ENCODE data around the gene TLX1. TPM values are rescaled to one million over a fixed set of nuclear protein-coding genes. Genes with fewer than 3 reads are reported as not detected.
"Not testable (repeated sequence)": the region's sequence is repeated elsewhere in the genome, so short reads cannot be mapped to it uniquely, and the experiment has no call there.

Gene TLX1
- total and polyA plus RNA-seq, 4 donors: not detected

DNA sequence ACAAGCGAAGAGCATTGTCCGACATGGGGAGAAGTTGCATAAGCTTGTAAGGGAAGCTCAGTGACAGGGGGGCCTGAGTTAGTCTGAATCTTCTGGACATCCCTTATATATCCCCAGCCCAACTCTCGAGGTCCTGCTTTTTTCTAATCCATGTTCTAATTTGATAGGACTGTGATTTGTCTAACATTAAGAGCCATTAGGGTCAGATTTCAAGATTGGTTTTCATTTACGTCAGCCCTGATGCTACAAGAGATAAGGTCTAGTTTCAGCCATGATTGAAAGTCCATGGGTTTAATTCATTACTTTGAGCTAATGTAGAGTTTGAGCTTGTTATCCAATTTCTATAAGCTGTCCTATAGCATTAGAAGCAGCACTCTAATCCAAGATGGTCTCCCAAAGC lies 20.3 kb downstream of the TLX1 start:
- H3K36me3 ChIP-seq (ENCODE audit: control insufficient read depth in 4 of 4, insufficient read depth in 4 of 4, low read length in 4 of 4): no peaks in the 10 kb centered on the region
- H3K27ac ChIP-seq (ENCODE audit: low read depth in 1 of 2, low read length in 1 of 2): no peak overlapping the region
- no peaks in the 10 kb centered on the region for H3K4me1 ChIP-seq (ENCODE audit: control insufficient read depth in 5 of 5, insufficient read depth in 5 of 5, low read length in 5 of 5)
- DNase-seq: no peak
- no peak overlapping the region for H3K4me3 ChIP-seq
- TF ChIP-seq, protein P1, sequence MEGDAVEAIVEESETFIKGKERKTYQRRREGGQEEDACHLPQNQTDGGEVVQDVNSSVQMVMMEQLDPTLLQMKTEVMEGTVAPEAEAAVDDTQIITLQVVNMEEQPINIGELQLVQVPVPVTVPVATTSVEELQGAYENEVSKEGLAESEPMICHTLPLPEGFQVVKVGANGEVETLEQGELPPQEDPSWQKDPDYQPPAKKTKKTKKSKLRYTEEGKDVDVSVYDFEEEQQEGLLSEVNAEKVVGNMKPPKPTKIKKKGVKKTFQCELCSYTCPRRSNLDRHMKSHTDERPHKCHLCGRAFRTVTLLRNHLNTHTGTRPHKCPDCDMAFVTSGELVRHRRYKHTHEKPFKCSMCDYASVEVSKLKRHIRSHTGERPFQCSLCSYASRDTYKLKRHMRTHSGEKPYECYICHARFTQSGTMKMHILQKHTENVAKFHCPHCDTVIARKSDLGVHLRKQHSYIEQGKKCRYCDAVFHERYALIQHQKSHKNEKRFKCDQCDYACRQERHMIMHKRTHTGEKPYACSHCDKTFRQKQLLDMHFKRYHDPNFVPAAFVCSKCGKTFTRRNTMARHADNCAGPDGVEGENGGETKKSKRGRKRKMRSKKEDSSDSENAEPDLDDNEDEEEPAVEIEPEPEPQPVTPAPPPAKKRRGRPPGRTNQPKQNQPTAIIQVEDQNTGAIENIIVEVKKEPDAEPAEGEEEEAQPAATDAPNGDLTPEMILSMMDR (IDR thresholded peaks at IDR 0.05; ENCODE audit: control extremely low read depth, extremely low read depth): no peak
- 63 to 66% methylated on average over 4 of the region's 4 CpGs for WGBS, 2 donors
- H3K9me3 ChIP-seq (ENCODE audit: control insufficient read depth in 4 of 4, insufficient read depth in 3 of 4, low read length in 3 of 4): peaks cover 0 to 8% (median 3%) of the 10 kb centered on the region in 4 donors
- no peak overlapping the region for H3K9ac ChIP-seq (ENCODE audit: insufficient read depth in 1 of 2, low read length in 2 of 2)
- ATAC-seq (ENCODE audit: insufficient read depth, low FRiP score): no peak
- H3K27me3 ChIP-seq (ENCODE audit: control insufficient read depth in 3 of 3, insufficient read depth in 3 of 3, low read length in 2 of 3): peaks cover 5 to 73% (median 58%) of the 10 kb centered on the region in 3 donors

- Histone ChIP-seq H3K27ac (ENCODE audit: low read depth in 1 of 2, low read length in 1 of 2) (no peak overlapping the region), H3K4me3 (no peak overlapping the region), H3K4me1 (ENCODE audit: control insufficient read depth in 5 of 5, insufficient read depth in 5 of 5, low read length in 5 of 5) (no peaks in the 10 kb centered on the region), H3K9me3 (ENCODE audit: control insufficient read depth in 4 of 4, insufficient read depth in 3 of 4, low read length in 3 of 4) (peaks cover 0 to 8% (median 3%) of the 10 kb centered on the region in 4 donors), H3K27me3 (ENCODE audit: control insufficient read depth in 3 of 3, insufficient read depth in 3 of 3, low read length in 2 of 3) (peaks cover 5 to 69% (median 54%) of the 10 kb centered on the region in 3 donors), H3K9ac (ENCODE audit: insufficient read depth in 1 of 2, low read length in 2 of 2) (no peak overlapping the region), H3K36me3 (ENCODE audit: control insufficient read depth in 4 of 4, insufficient read depth in 4 of 4, low read length in 4 of 4) (no peaks in the 10 kb centered on the region)
- DNase-seq (no peak), ATAC-seq (ENCODE audit: insufficient read depth, low FRiP score) (no peak)
- 73 to 83% methylated on average over 3 of the region's 3 CpGs for WGBS, 2 donors
- TF ChIP-seq, protein P1 (IDR thresholded peaks at IDR 0.05; ENCODE audit: control extremely low read depth, extremely low read depth): no peak
Measured at GRCh38 chr10:101152316-101152715, 21.2 kb downstream of the TLX1 start.

GRCh38 chr10:101154506-101154905 lies 23.4 kb downstream of the TLX1 start:
- H3K4me3 ChIP-seq; H3K4me1 ChIP-seq (ENCODE audit: control insufficient read depth in 5 of 5, insufficient read depth in 5 of 5, low read length in 5 of 5); ATAC-seq (ENCODE audit: insufficient read depth, low FRiP score); H3K36me3 ChIP-seq (ENCODE audit: control insufficient read depth in 4 of 4, insufficient read depth in 4 of 4, low read length in 4 of 4); H3K27ac ChIP-seq (ENCODE audit: low read depth in 1 of 2, low read length in 1 of 2); DNase-seq; H3K9me3 ChIP-seq (ENCODE audit: control insufficient read depth in 4 of 4, insufficient read depth in 3 of 4, low read length in 3 of 4); H3K9ac ChIP-seq (ENCODE audit: insufficient read depth in 1 of 2, low read length in 2 of 2): not testable (repeated sequence)
- 96 to 97% methylated on average over 5 of the region's 5 CpGs for WGBS, 2 donors
- H3K27me3 ChIP-seq (ENCODE audit: control insufficient read depth in 3 of 3, insufficient read depth in 3 of 3, low read length in 2 of 3): peaks cover under 1 to 56% (median 38%) of the 10 kb centered on the region in 3 donors

DNA sequence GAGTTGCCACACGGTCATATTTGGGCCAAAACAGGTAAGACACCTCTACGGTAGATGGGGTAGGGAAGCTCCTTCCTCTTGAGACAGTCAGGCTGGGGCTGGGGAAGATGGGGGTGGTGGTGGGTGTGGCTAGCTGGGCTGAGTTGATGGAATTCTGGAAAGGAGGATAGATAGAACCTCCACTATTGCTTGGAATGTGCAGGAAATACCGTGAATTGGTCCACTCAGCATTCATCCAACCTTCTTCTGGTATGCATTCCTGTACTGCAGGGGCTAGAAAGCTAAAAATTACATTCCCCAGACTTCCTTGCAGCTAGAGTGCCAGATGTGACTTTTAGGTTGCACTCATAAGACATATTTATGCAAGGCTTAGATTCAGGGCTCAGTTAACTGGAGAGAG lies 24.8 kb downstream of the TLX1 start:
- no peak overlapping the region for H3K27ac ChIP-seq (ENCODE audit: low read depth in 1 of 2, low read length in 1 of 2)
- H3K36me3 ChIP-seq (ENCODE audit: control insufficient read depth in 4 of 4, insufficient read depth in 4 of 4, low read length in 4 of 4): no peaks in the 10 kb centered on the region
- peaks cover 0 to 3% (median 1%) of the 10 kb centered on the region in 4 donors for H3K9me3 ChIP-seq (ENCODE audit: control insufficient read depth in 4 of 4, insufficient read depth in 3 of 4, low read length in 3 of 4)
- ATAC-seq (ENCODE audit: insufficient read depth, low FRiP score) (no peak), DNase-seq (no peak)
- H3K27me3 ChIP-seq (ENCODE audit: control insufficient read depth in 3 of 3, insufficient read depth in 3 of 3, low read length in 2 of 3): peaks cover 0 to 56% (median 34%) of the 10 kb centered on the region in 3 donors
- no peak overlapping the region for H3K9ac ChIP-seq (ENCODE audit: insufficient read depth in 1 of 2, low read length in 2 of 2)
- H3K4me3 ChIP-seq: no peak overlapping the region
- TF ChIP-seq, protein P1 (IDR thresholded peaks at IDR 0.05; ENCODE audit: control extremely low read depth, extremely low read depth): no peak
- 36 to 69% methylated on average over 3 of the region's 3 CpGs for WGBS, 2 donors
- H3K4me1 ChIP-seq (ENCODE audit: control insufficient read depth in 5 of 5, insufficient read depth in 5 of 5, low read length in 5 of 5): no peaks in the 10 kb centered on the region
